Left lung (tissue), 10 donors: ENCODE data around the gene SLC27A5. TPM values are rescaled to one million over a fixed set of nuclear protein-coding genes. Genes with fewer than 3 reads are reported as not detected.

Experiments used
- ATAC-seq: fragments of 200-7000 bp; cut with Tn5 transposase; one replicate; pipeline ENCODE4 v1.9.1; 2020; ENCODE audit warnings: moderate library complexity
- DNase-seq, 4 donors: peaks; one replicate each; pipeline ENCODE4 v3.0.0-alpha.2; 2013 to 2020
- H3K27ac ChIP-seq, 2 donors: fragments of 200-600 bp; sonication (generic) in 1 of 2; one replicate each; pipeline versions ENCODE4 v1.5.0 to v1.8.0; 2020 to 2021
- H3K27me3 ChIP-seq, 2 donors: fragments of 200-600 bp; sonication (generic) in 1 of 2; one replicate each; pipeline versions ENCODE4 v1.5.0 to v1.8.0; 2020 to 2021
- H3K36me3 ChIP-seq, 2 donors: fragments of 200-600 bp; sonication (generic) in 1 of 2; one replicate each; pipeline versions ENCODE4 v1.5.0 to v1.8.0; 2020 to 2021
- H3K4me1 ChIP-seq, 2 donors: fragments of 200-600 bp; one replicate each; pipeline ENCODE4 v1.8.0; 2021
- H3K4me3 ChIP-seq, 2 donors: fragments of 200-600 bp; sonication (generic) in 1 of 2; one replicate each; pipeline versions ENCODE4 v1.5.0 to v1.8.0; 2020 to 2021; ENCODE audit warnings: mild to moderate bottlenecking in 1 of 2
- H3K9me3 ChIP-seq, 2 donors: fragments of 200-600 bp; sonication (generic) in 1 of 2; one replicate each; pipeline versions ENCODE4 v1.5.0 to v1.8.0; 2020 to 2021
- CTCF ChIP-seq, 2 donors: fragments of 200-600 bp; sonication (generic) in 1 of 2; IDR thresholded peaks; one replicate each; pipeline versions ENCODE4 v1.5.0 to v1.8.0; 2021; ENCODE audit warnings: antibody characterized with exemption in 2 of 2
- intact Hi-C, 2 donors: fragments of 100-400 bp; cut with DNase I; formaldehyde crosslinking; loops; one replicate each; pipeline versions ENCODE4 v1.11.2 to v1.14.2; 2022
- polyA plus RNA-seq, 6 donors: library from polyadenylated mRNA; unstranded; fragments of 120-200 nt; gene quantifications; one replicate each; pipeline ENCODE4 v1.2.1, GENCODE V29; 2013; ENCODE audit not compliant: insufficient read length in 6 of 6
- total RNA-seq, 2 donors: library from RNA; stranded (reverse); fragmentation: NEBNext Ultra II Directional; extraction: Animal tissue kit (Norgen Biotek cat#: 25700); gene quantifications; one replicate each; pipeline ENCODE4 v1.2.1, GENCODE V29; 2021
- donor health status: DM: no; HTN: yes; CAD: no.
- donor health status: DM: no; HTN: no; CAD: no.

SLC27A5 gene
- total and polyA plus RNA-seq, 8 donors, result 6.2 to 11.8 (median 8.1) TPM

GRCh38 chr19:58538257-58539168 is 26.7 kb upstream of the SLC27A5 start:
- peaks cover 9 to 19% of the 10 kb centered on the region in 2 donors for H3K4me1 ChIP-seq
- H3K36me3 ChIP-seq, result no peaks in the 10 kb centered on the region
- H3K27ac ChIP-seq, result peak overlapping the region in 1 of 2 donors; percentile 33
- intact Hi-C loops, result no loop called here
- peak in 2 of 4 donors; percentile 65 to 88 for DNase-seq
- peak; percentile 90 for ATAC-seq
- H3K9me3 ChIP-seq, result no peaks in the 10 kb centered on the region
- no peak for TF ChIP-seq CTCF (IDR thresholded peaks at IDR 0.05)
- H3K27me3 ChIP-seq, result peaks cover 6 to 19% of the 10 kb centered on the region in 2 donors
- peak overlapping the region; percentile 24 to 35 for H3K4me3 ChIP-seq

GRCh38 chr19:58536852-58537798 is 25.3 kb upstream of the SLC27A5 start:
- H3K27me3 ChIP-seq, result peaks cover 6 to 19% of the 10 kb centered on the region in 2 donors
- no peak for DNase-seq
- ATAC-seq, result no peak
- H3K4me1 ChIP-seq, result peaks cover 9 to 15% of the 10 kb centered on the region in 2 donors
- no peaks in the 10 kb centered on the region for H3K36me3 ChIP-seq
- no peak overlapping the region for H3K27ac ChIP-seq
- no peaks in the 10 kb centered on the region for H3K9me3 ChIP-seq
- intact Hi-C loops, result no loop called here
- no peak overlapping the region for H3K4me3 ChIP-seq
- TF ChIP-seq CTCF (IDR thresholded peaks at IDR 0.05), result no peak

GRCh38 chr19:58535857-58536256 is 24.1 kb upstream of the SLC27A5 start:
- intact Hi-C loops, result no loop called here

GRCh38 chr19:58531034-58531840 is 19.4 kb upstream of the SLC27A5 start:
- intact Hi-C loops, result no loop called here
- Histone ChIP-seq H3K27ac (no peak overlapping the region), H3K36me3 (no peaks in the 10 kb centered on the region), H3K27me3 (peaks cover 0 to 10% of the 10 kb centered on the region in 2 donors), H3K4me3 (no peak overlapping the region), H3K9me3 (no peaks in the 10 kb centered on the region), H3K4me1 (no peaks in the 10 kb centered on the region)
- ATAC-seq, result no peak
- DNase-seq, result no peak
- no peak for TF ChIP-seq CTCF (IDR thresholded peaks at IDR 0.05)

More at GRCh38 chr19:58535857-58536256, 24.1 kb upstream of the SLC27A5 start:
- no peak for ATAC-seq
- no peak overlapping the region for H3K4me3 ChIP-seq
- H3K9me3 ChIP-seq, result no peaks in the 10 kb centered on the region
- peaks cover 6 to 27% of the 10 kb centered on the region in 2 donors for H3K27me3 ChIP-seq
- no peak for DNase-seq
- H3K36me3 ChIP-seq, result no peaks in the 10 kb centered on the region
- no peak for TF ChIP-seq CTCF (IDR thresholded peaks at IDR 0.05)
- H3K4me1 ChIP-seq, result peaks cover 9 to 15% of the 10 kb centered on the region in 2 donors
- no peak overlapping the region for H3K27ac ChIP-seq
